AG08395 (cell line): Measurements from ENCODE around the gene COG1.
A peak's percentile ranks its signal among the peaks of the same experiment; 100 is the strongest.

Experiments used
- DNase-seq: peaks from one replicate; pipeline ENCODE4 v3.0.0; 2012; ENCODE audit warnings: mixed read lengths, low spot score

COG1 gene

DNA sequence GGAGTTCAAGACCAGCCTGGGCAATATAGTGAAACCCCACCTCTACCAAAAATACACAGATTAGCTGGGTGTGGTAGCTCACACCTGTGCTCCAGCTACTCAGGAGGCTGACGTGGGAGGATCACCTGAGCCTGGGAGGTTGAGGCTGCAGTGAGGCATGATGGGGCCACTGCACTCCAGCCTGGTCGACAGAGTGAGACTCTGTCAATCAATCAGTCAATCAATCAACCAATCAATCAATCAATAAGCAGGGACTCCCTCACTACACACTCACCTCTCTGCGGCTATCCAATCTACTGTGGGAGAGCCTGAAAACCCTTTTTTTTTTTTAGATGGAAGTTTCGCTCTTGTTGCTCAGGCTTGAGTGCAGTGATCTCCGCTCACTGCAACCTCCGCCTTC is 37.2 kb downstream of the COG1 start:
- no peak for DNase-seq

DNA sequence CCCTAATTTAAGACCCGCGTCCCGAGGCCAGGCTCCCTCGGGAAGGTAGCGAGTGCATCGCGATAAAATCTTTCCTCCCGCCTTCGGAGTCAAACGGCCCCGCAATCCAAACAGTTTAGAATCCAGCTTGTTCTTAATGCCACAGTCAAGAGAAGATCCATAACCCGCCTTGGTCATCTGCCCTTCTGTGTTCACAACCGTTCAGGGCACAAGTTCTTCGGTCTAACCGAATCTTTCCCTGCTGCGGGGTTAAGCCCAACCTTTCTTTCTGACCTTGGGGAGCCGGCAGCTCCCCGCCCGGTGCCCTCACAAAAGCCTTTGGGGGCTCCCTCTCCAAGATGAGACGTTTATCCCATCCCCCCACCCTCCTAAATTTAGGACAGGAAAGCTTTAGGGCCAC is 38.5 kb downstream of the COG1 start:
- peak; percentile 24 for DNase-seq

DNA sequence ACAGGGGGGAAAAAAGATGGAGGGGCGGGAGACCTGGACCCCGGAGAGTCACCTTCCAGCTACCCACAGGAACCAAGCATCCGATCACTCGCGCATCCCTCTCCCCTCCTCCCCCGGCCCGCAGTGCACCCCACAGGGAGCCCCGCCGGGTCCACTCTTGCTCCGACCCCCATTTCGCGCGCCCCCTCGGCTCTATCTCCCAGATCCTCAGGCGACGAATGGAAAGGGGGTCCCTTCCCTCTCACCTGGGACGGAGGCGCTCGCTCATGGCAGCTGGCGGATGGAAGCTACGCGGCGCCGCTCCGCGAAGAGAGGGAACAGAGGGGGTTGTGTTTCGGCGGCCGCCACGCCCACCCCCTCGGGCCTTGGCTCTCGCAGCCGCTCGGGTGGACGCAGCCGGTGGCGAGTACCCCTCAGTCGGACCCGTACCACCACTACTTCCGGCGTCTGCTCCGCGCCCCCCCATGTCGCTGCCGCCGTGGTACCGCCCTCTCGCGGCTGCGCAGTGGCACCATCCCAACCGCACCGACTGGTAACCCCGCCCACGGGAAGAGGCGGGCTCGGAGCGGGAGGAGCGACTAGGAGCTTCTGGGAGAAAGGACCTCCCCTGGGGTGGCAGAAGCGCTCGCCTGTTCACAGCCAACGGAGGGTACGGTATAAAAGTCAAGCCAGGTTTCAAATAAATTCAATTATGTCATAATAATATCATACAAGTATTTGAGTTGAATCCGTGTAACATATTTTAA is 39.2 kb downstream of the COG1 start:
- DNase-seq, result peak; percentile 98

DNA sequence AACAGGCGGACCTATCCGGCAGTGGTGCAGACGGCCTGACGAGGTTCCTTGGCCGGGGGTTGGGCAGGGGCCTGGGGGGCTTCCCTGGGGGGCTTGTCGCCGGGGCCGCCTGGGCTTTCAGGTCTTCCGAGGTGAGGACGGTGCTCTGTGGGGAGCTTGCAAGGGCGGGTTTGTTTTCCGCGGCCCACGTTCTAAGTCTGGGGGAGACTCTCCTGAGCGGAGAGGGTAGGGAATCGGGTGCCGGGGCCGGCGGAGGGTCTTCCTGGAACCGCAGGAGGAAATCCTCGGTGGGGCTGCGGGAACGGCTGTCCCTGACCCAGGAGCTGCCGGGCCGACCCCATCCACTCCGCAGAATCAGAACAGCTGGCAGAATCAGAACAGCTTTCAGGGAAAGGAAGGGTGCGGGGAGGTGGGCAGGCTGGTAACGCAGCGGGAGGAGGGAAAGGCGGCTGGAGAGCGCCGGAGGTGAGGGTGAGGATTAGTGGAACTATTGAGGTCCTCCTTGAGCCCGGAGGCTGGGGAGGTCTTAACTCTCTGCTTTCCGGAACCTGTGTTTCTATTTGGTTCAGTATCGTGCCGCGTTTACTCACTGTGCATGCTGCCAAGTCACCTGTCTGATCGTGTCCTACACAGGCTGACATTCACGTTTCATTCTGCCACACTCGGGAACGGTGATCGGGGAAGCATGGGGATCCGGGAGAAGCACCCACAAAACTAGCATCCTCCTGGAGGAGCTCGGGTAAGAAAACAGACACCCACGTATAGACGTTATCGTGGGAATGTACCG is 39.9 kb downstream of the COG1 start:
- peak; percentile 44 for DNase-seq

- no peak for DNase-seq
Observed at GRCh38 chr17:73234736-73235135, 41.9 kb downstream of the COG1 start.

DNA sequence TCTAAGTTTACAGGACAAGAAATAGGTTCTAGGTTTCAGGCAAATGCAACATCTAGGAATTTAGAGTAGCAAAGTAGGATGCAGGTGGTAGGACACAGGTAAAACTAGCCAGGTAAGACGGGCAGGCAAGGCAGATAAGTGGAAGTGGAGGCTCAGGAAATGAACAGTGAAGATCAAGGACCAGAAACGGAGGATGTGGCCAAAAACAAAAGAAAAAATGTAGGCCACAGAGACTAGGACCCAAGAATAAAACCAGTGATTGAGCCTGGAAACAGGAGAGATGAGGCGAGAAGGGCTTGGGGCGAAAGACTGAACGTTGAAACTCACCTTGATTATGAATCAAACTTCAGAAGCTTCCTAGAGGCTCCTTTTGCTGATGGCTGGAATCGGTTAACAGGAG is 44.9 kb downstream of the COG1 start:
- no peak for DNase-seq

GRCh38 chr17:73240561-73240960 is 47.7 kb downstream of the COG1 start:
- no peak for DNase-seq

GRCh38 chr17:73247726-73248125 is 54.9 kb downstream of the COG1 start:
- no peak for DNase-seq

GRCh38 chr17:73248532-73248931 is 55.7 kb downstream of the COG1 start:
- DNase-seq, result no peak

DNA sequence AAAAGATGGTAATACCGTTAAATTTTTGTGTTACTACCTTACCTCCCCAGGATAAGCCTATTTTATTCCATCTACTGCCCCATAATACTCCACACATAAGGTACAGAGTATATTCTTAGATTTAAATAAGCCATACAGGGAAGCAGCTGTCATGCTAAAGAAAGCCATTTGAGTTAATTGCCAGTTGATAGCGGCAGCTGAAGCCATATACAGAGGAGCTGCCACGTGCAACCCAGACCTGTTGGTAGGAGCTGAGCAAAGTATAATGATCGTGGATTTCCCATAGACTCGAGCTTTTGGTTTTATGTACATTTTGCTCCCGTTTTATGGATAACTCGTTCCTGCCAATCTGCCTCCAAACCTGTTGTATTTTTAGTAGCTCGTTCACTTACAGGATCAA is 56.8 kb downstream of the COG1 start:
- no peak for DNase-seq

DNA sequence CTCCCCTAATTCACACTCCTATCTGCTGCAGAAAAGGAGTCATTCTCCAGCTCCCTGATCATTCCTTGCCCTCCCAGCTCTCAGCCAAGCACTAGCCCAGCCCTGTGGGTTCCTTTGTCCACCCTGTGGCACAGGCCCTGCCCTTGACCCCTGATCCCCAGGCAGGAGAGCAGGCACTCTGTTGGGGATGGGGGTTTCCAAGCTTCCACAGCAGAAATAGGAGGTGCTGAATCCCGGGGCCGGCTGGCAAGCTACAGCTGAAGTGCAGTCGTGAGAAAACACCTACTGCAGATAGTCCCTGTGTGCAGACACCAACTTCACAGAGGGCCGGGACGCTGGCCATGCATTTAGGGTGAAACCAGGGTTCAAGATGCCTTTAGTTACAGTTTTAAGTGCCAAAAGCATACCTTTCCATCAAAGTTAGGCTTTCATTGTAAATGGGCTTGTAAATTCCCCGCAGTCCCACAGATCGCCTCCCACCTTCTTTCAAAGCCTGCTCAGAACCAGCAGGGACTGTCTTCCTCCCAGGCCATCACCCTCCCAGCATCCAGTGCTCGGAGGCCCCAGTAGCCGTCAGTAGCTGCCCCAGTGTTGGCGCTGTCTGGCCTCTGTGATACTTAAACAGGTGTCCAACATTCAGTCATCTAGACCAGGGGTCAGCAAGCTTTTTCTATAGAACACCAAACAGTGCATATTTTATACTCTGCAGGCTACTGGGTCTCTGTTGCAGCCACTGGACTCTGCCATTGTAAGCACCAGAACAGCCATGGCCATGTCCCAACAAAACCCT is 58.2 kb downstream of the COG1 start:
- no peak for DNase-seq

- DNase-seq, result no peak
Observed at GRCh38 chr17:73251871-73252270, 59.0 kb downstream of the COG1 start.

GRCh38 chr17:73255671-73256181 is 62.9 kb downstream of the COG1 start:
- DNase-seq, result peak; percentile 63

- no peak for DNase-seq
Observed at GRCh38 chr17:73256220-73256619, 63.4 kb downstream of the COG1 start.

DNA sequence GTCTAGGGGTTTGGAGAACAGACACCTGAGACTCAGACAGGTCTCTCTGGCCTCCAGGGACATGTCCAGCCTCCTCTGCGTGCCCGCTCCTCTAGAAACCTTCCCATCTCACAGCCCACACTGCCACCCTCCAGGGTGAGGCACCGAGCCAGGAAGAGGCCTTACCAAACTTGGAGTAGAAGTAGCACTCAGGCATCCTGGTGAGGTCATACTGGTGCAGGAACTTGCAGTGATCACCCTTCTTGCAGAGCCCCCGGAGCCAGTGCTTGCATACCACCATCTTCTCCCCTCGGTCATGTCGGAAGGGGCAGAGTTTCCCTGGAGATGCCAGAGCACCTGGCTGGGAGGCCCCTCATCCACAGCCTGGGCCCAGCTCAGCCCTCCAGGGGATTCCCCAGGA is 64.7 kb downstream of the COG1 start:
- DNase-seq, result no peak
